Esophagus squamous epithelium (tissue), 5 donors: ENCODE measurements around the gene MSL2. TPM values are rescaled to one million over a fixed set of nuclear protein-coding genes. Genes with fewer than 3 reads are reported as not detected.

Experiments used
- DNase-seq: peaks from one replicate; lab custom pipeline; 2025; lab: John Stamatoyannopoulos, UW
- H3K27ac ChIP-seq, 4 donors: fragments of 200-600 bp; sonication (generic); one replicate each; pipeline ENCODE4 v1.5.1; 2016 to 2019; ENCODE audit warnings: mild to moderate bottlenecking in 1 of 4
- H3K27me3 ChIP-seq, 4 donors: fragments of 200-600 bp; sonication (generic); 1 replicate in 3 of 4; 2 replicates in 1 of 4; pipeline versions ENCODE4 v1.5.1 to v1.6.0; 2017 to 2021; ENCODE audit warnings: antibody characterized with exemption in 1 of 4
- H3K36me3 ChIP-seq, 3 donors: fragments of 200-600 bp; sonication (generic); one replicate each; pipeline ENCODE4 v1.5.1; 2016 to 2019
- H3K4me1 ChIP-seq, 3 donors: fragments of 200-600 bp; sonication (generic); one replicate each; pipeline ENCODE4 v1.5.1; 2017 to 2019
- H3K4me3 ChIP-seq, 4 donors: fragments of 200-600 bp; sonication (generic); 1 replicate in 3 of 4; 2 replicates in 1 of 4; pipeline ENCODE4 v1.5.1; 2016 to 2019; ENCODE audit warnings: mild to moderate bottlenecking in 2 of 4, moderate library complexity in 1 of 4
- H3K9me3 ChIP-seq, 3 donors: fragments of 200-600 bp; sonication (generic); one replicate each; pipeline ENCODE4 v1.5.1; 2016 to 2019
- CTCF ChIP-seq, 6 experiments: fragments of 450-650 bp in 4 of 6; fragments of 200-600 bp in 2 of 6; sonication (generic) in 2 of 6; IDR thresholded peaks; one replicate each; pipeline ENCODE4 v1.5.1; 2016 to 2019; ENCODE audit warnings: antibody characterized with exemption in 6 of 6, mild to moderate bottlenecking in 4 of 6, moderate library complexity in 4 of 6
- POLR2A ChIP-seq, 4 donors: fragments of 450-650 bp; IDR thresholded peaks; one replicate each; pipeline ENCODE4 v1.6.1; 2017; ENCODE audit warnings: antibody characterized with exemption in 4 of 4, mild to moderate bottlenecking in 4 of 4, moderate library complexity in 3 of 4
- WGBS, 2 donors: methylation state at CpG; one replicate each; pipeline ENCODE4 v1.1.5; 2018; 5-methylcytosine and 5-hydroxymethylcytosine counted together
- intact Hi-C: fragments of 100-400 bp; cut with DNase I; formaldehyde crosslinking; loops from one replicate; pipeline ENCODE4 v1.15.0; 2022
- total RNA-seq, 4 donors: library from RNA; depleted of rRNA; stranded (reverse); fragments of >200 nt; gene quantifications; one replicate each; pipeline ENCODE4 v1.1.0, GENCODE V29; 2016
- donor health status: DM: yes; HTN: yes; CAD: no.

Gene MSL2, protein sequence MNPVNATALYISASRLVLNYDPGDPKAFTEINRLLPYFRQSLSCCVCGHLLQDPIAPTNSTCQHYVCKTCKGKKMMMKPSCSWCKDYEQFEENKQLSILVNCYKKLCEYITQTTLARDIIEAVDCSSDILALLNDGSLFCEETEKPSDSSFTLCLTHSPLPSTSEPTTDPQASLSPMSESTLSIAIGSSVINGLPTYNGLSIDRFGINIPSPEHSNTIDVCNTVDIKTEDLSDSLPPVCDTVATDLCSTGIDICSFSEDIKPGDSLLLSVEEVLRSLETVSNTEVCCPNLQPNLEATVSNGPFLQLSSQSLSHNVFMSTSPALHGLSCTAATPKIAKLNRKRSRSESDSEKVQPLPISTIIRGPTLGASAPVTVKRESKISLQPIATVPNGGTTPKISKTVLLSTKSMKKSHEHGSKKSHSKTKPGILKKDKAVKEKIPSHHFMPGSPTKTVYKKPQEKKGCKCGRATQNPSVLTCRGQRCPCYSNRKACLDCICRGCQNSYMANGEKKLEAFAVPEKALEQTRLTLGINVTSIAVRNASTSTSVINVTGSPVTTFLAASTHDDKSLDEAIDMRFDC
- total RNA-seq = 10 to 100 TPM; 12.9 to 24.8 (median 16.5) TPM

GRCh38 chr3:136196064-136196400 is at the start of gene MSL2:
TSS of gene MSL2 (minus strand) at chr3:136196335. CDS start at chr3:136195113, 1,222 bp downstream.
- DNase-seq = peak; percentile 81
- H3K9me3 ChIP-seq = no peaks in the 10 kb centered on the region
- peaks cover 18 to 46% (median 25%) of the 10 kb centered on the region in 3 donors for H3K4me1 ChIP-seq
- peak in 1 of 6 experiments; percentile 12 for TF ChIP-seq CTCF (IDR thresholded peaks at IDR 0.05)
- peak in 2 of 4 donors; percentile 61 to 79 for TF ChIP-seq POLR2A (IDR thresholded peaks at IDR 0.05)
- H3K36me3 ChIP-seq = no peaks in the 10 kb centered on the region
- H3K27ac ChIP-seq = peak within 1 kb of the TSS; percentile 98 to 100 (median 99)
- intact Hi-C loops = no loop called here
- 0 to 1% methylated on average over 10 to 23 of the region's 37 CpGs for WGBS, 2 donors
- peak within 1 kb of the TSS; percentile 72 to 86 (median 80) for H3K4me3 ChIP-seq
- H3K27me3 ChIP-seq = no peaks in the 10 kb centered on the region

DNA sequence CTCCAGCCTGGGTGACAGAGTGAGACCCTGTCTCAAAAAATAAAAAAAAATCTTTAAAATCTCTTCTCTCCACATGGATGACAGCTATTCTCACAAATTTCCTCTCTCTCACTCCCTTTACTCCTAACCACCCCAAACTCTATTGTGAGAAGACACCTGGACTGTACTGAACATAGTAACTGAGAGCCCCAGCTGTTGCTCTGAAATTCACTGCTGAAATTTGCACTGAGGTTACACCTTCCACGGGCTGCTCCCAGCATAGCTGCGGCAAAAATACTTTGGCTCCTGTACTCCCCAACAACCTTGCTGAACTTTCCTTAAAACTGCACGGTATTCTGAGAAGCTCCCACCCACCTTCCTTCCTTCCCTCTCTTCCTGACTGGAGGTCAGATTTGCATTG is 49.6 kb upstream of the MSL2 start:
- DNase-seq = no peak
- TF ChIP-seq POLR2A (IDR thresholded peaks at IDR 0.05) = no peak
- TF ChIP-seq CTCF (IDR thresholded peaks at IDR 0.05) = no peak
- Histone ChIP-seq H3K27ac (no peak overlapping the region), H3K27me3 (no peaks in the 10 kb centered on the region), H3K9me3 (no peaks in the 10 kb centered on the region), H3K4me1 (peaks cover 3 to 7% (median 4%) of the 10 kb centered on the region in 3 donors), H3K36me3 (no peaks in the 10 kb centered on the region), H3K4me3 (no peak overlapping the region)
- 47 to 54% methylated on average over 3 of the region's 3 CpGs for WGBS, 2 donors
- intact Hi-C loops = no loop called here

GRCh38 chr3:136239094-136239493 is 43.0 kb upstream of the MSL2 start:
- no peaks in the 10 kb centered on the region for H3K36me3 ChIP-seq
- no peaks in the 10 kb centered on the region for H3K27me3 ChIP-seq
- WGBS, 2 donors = 11 to 27% methylated on average over 1 of the region's 1 CpG
- no peaks in the 10 kb centered on the region for H3K9me3 ChIP-seq
- no peak for DNase-seq
- H3K27ac ChIP-seq = no peak overlapping the region
- H3K4me3 ChIP-seq = no peak overlapping the region
- intact Hi-C loops = no loop called here
- TF ChIP-seq CTCF (IDR thresholded peaks at IDR 0.05) (no peak), POLR2A (IDR thresholded peaks at IDR 0.05) (no peak)
- no peaks in the 10 kb centered on the region for H3K4me1 ChIP-seq

DNA sequence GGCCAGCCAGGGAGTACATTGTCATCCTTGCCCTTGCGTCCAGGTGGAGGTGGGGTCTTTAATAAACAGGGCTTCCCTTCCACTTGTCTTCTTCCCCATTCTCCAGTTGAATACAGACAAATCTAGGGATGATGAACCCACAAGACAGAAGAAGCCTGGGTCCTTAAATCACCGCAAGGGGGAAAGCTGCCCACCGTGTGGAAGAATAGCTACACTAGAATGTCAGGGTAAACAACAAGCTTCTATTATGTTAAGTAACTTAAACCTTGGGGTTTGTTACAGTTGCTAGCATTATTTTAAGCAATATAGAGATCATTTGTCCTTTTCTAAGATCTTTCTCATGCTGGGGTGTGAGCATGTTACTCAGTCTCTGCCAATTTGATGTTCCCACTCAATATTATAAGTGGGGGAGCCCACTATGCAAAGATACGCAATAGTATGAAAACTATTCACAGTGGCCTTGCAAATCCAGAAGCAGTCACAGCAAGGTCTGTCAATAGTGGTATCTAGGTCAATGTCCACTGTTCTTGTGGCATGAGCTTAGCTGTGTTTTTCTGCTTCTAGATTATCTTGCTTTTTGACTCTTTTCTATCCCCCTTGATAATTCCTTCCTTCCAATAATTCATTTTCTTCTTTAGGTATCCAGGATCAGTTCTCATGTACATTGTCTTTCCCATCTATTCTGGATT is 42.0 kb upstream of the MSL2 start:
- no peaks in the 10 kb centered on the region for H3K36me3 ChIP-seq
- intact Hi-C loops = no loop called here
- WGBS, 2 donors = 91 to 92% methylated on average over 4 of the region's 4 CpGs
- no peak for DNase-seq
- no peaks in the 10 kb centered on the region for H3K27me3 ChIP-seq
- no peak overlapping the region for H3K4me3 ChIP-seq
- H3K4me1 ChIP-seq = no peaks in the 10 kb centered on the region
- H3K9me3 ChIP-seq = no peaks in the 10 kb centered on the region
- H3K27ac ChIP-seq = no peak overlapping the region
- TF ChIP-seq CTCF (IDR thresholded peaks at IDR 0.05) = no peak
- TF ChIP-seq POLR2A (IDR thresholded peaks at IDR 0.05) = no peak

DNA sequence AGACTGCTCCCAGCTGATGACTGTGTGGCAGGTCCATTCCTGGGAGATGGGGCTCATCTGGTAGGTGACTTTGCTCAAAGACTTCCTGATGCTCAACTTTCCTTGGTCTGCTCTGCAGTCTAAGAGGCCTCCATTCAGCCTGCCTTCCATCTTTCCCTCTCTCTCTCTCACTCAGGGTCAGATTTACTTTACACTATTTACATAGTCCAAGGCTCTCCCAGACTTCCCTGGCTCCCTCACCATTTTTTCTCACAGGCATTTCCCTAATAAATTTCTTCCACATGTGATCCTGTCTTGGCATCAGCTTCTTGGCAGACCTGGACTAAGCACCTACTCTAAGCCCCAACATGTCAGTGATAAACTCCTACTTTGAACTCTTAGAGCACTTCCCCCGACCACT is 41.0 kb upstream of the MSL2 start:
- WGBS, 2 donors = 9 to 40% methylated on average over 1 of the region's 1 CpG
- no peaks in the 10 kb centered on the region for H3K4me1 ChIP-seq

More for the DNA sequence above, 41.0 kb upstream of the MSL2 start:
- no peak overlapping the region for H3K27ac ChIP-seq
- no peak for TF ChIP-seq POLR2A (IDR thresholded peaks at IDR 0.05)
- TF ChIP-seq CTCF (IDR thresholded peaks at IDR 0.05) = no peak
- intact Hi-C loops = no loop called here
- DNase-seq = no peak
- H3K27me3 ChIP-seq = no peaks in the 10 kb centered on the region
- no peaks in the 10 kb centered on the region for H3K9me3 ChIP-seq
- no peak overlapping the region for H3K4me3 ChIP-seq
- H3K36me3 ChIP-seq = no peaks in the 10 kb centered on the region
